Ascending aorta (tissue), 2 donors: ENCODE data around the gene EVC. TPM values are rescaled to one million over a fixed set of nuclear protein-coding genes. Genes with fewer than 3 reads are reported as not detected.

ENCODE experiments used
- DNase-seq, 2 donors: peaks; one replicate each; pipeline ENCODE4 v3.0.0-alpha.2; 2019; ENCODE audit warnings: low spot score in 2 of 2
- H3K27ac ChIP-seq, 2 donors: fragments of 200-600 bp; sonication (generic); one replicate each; pipeline ENCODE4 v1.5.1; 2016 to 2017; ENCODE audit warnings: mild to moderate bottlenecking in 1 of 2
- H3K27me3 ChIP-seq: fragments of 200-600 bp; sonication (generic); one replicate; pipeline ENCODE4 v1.5.1; 2017
- H3K36me3 ChIP-seq, 2 donors: fragments of 200-600 bp; sonication (generic); one replicate each; pipeline ENCODE4 v1.5.1; 2016
- H3K4me1 ChIP-seq, 2 donors: fragments of 200-600 bp; sonication (generic); one replicate each; pipeline ENCODE4 v1.5.1; 2016 to 2017; ENCODE audit warnings: mild to moderate bottlenecking in 1 of 2
- H3K4me3 ChIP-seq, 2 donors: fragments of 200-600 bp; sonication (generic); one replicate each; pipeline ENCODE4 v1.5.1; 2016 to 2017; ENCODE audit warnings: mild to moderate bottlenecking in 1 of 2
- H3K9me3 ChIP-seq, 2 donors: fragments of 200-600 bp; sonication (generic); one replicate each; pipeline ENCODE4 v1.5.1; 2016
- CTCF ChIP-seq, 3 experiments: fragments of 200-600 bp in 2 of 3; fragments of 450-650 bp in 1 of 3; sonication (generic) in 2 of 3; IDR thresholded peaks; one replicate each; pipeline ENCODE4 v1.5.1; 2016 to 2019; ENCODE audit warnings: antibody characterized with exemption in 3 of 3, mild to moderate bottlenecking in 1 of 3, moderate library complexity in 1 of 3
- intact Hi-C: fragments of 100-400 bp; cut with DNase I; formaldehyde crosslinking; loops from one replicate; pipeline ENCODE4 v1.15.1; 2023
- total RNA-seq: library from RNA; depleted of rRNA; stranded (reverse); fragments of >200 nt; gene quantifications from one replicate; pipeline ENCODE4 v1.1.0, GENCODE V29; 2016

The EVC gene
- total RNA-seq, 1 donor from 2014 or later, result 39.3 TPM

GRCh38 chr4:5709207-5709575 is 1.8 kb upstream of the EVC start:
- intact Hi-C loops, result loop anchor here (1.0 kb wide), 1 partner anchor 81 kb away; no protein-coding TSS in a partner anchor
- H3K27ac ChIP-seq, result peak overlapping the region; percentile 96
- DNase-seq, result no peak
- TF ChIP-seq CTCF (IDR thresholded peaks at IDR 0.05), result no peak
- peaks cover 0 to 4% of the 10 kb centered on the region in 2 donors for H3K36me3 ChIP-seq
- H3K9me3 ChIP-seq, result no peaks in the 10 kb centered on the region
- H3K27me3 ChIP-seq, result no peaks in the 10 kb centered on the region
- peaks cover 0 to 37% of the 10 kb centered on the region in 2 donors for H3K4me1 ChIP-seq
- H3K4me3 ChIP-seq, result peak overlapping the region; percentile 90 to 91

DNA sequence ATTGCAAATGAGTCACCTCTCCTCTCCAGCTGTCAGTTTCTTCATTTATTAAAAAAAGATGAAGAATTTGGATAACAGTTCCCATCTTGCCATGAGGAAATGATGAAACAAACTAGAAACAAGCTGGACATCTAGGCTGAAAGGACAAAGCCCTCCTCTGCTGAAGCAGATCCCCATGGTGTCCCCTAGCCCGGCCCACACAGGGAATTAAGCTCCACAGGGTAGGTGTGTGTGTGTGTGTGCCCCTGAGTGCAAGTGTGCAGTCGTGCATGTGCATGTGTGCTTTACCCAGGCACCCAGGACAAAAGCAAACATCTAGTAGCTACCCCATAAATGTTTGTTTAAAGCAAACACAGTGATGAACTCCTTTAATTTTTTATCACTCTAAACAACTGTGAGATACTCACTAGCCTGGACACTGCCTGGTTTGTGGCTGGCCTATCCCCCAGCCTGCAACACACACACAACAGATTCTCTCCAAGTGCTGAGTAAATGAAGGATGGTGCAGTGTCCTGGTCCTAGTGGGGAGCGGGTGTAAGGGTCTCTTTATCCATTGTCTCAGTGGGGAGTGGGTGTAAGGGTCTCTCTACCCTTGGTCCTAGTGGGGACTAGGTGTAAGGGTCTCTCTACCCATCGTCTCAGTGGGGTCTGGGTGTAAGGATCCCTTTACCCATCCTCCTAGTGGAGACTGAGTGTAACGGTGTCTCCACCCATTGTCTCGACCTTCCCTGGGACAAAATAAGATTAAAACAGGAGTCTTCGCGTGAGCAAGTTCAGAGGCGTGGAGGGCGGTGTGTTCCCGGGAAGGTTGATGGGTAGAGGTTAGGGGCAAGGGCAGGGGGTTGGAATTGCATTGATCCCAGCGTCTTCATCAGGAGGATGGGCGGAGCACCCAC is 688 bp upstream of the EVC start:
- peaks cover 0 to 5% of the 10 kb centered on the region in 2 donors for H3K9me3 ChIP-seq
- no peak for DNase-seq
- H3K27me3 ChIP-seq, result no peaks in the 10 kb centered on the region
- peaks cover 0 to 2% of the 10 kb centered on the region in 2 donors for H3K36me3 ChIP-seq
- peak overlapping the region; percentile 69 to 87 for H3K4me3 ChIP-seq
- peak; percentile 28 to 39 (median 36) for TF ChIP-seq CTCF (IDR thresholded peaks at IDR 0.05)
- intact Hi-C loops, result loop anchor here (1.0 kb wide), 2 partner anchors 21 to 37 kb away; no protein-coding TSS in a partner anchor
- peak overlapping the region; percentile 96 for H3K27ac ChIP-seq
- H3K4me1 ChIP-seq, result peaks cover 0 to 37% of the 10 kb centered on the region in 2 donors

DNA sequence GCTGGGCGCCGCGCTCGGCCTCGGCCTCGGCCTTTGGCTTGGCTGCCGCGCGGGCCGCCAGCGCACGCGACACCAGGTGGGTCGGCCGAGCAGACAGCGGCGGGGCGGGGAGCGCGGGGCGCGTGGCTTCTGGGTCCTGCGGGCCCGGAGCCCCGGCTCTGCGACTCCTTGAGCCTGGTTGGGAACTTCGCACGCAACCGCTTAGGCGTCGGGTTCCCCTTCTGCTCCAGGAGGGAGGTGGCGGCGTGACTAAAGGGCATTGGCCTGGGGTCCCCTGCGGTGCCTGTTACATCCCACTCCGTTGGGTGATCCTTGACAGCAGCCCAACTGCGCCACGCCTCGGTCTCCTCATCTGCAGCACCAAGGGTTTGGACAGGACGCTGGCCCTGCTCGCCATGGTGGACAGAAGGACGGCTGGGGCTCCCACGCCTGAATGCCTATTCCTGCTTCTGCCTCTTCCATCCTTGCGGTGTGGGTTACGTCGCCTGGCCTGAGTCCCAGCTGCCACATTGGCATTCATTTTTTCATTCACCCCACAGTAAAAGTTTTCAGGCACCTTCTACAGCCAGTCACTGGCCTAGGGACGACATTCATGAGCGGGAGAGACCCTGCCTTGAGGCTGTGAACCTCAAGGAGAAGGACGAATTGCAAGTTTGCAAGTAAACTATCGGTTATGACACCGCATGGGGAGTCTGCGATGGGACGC is 631 bp downstream of the EVC start:
- Histone ChIP-seq H3K4me1 (peaks cover 0 to 34% of the 10 kb centered on the region in 2 donors), H3K27me3 (no peaks in the 10 kb centered on the region), H3K27ac (peak overlapping the region; percentile 71 to 96), H3K4me3 (peak overlapping the region; percentile 69 to 87), H3K36me3 (peaks cover 0 to 3% of the 10 kb centered on the region in 2 donors), H3K9me3 (peaks cover 0 to 6% of the 10 kb centered on the region in 2 donors)
- no peak for TF ChIP-seq CTCF (IDR thresholded peaks at IDR 0.05)
- intact Hi-C loops, result no loop called here
- peak in 1 of 2 donors; percentile 69 for DNase-seq

DNA sequence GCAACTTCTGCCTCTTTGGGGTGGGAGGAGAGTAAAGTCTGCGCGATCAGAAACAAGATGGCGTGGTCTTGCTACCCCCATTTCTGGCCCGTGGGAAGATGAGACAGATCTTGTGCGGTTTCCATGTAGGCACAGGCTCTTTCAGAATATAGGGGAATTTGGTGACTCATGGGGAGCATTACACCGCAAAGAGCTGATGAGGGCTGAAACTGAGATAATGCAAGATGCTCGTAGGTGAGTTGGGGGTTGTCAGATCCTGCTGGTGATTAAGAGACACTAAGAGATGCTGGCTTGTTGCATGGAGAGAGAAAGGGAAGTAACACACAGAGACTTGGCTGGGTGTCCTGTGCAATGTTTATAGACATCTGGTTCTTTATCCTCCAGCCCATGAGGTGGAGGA is 1.5 kb downstream of the EVC start:
- H3K4me3 ChIP-seq, result peak overlapping the region; percentile 69 to 87
- H3K9me3 ChIP-seq, result peaks cover 0 to 6% of the 10 kb centered on the region in 2 donors
- no peak for TF ChIP-seq CTCF (IDR thresholded peaks at IDR 0.05)
- no peak for DNase-seq
- peaks cover 0 to 3% of the 10 kb centered on the region in 2 donors for H3K36me3 ChIP-seq
- H3K4me1 ChIP-seq, result peaks cover 0 to 25% of the 10 kb centered on the region in 2 donors
- H3K27me3 ChIP-seq, result no peaks in the 10 kb centered on the region
- intact Hi-C loops, result no loop called here
- no peak overlapping the region for H3K27ac ChIP-seq

DNA sequence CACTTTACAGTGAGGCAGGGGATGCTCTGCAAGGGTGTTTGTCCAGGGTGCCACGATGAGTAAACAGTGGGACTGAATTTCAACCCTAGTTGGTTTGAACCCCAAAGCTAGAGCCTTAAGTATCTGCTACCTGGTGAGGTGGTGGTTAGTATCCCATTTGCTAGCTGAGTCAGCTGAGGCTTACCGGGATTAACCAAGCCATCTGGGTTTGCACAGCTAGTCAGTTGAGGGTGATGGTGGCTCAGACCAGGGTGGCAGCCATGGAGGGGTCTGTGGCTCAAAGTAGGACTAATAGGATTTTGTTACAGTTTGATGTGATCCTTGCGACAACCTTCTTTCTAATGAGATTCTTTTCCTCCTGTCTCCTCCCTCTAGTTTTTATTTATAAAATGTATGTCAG is 1.9 kb downstream of the EVC start:
- DNase-seq, result no peak
- Histone ChIP-seq H3K4me3 (peak overlapping the region in 1 of 2 donors; percentile 87), H3K27ac (no peak overlapping the region), H3K36me3 (peaks cover 0 to 3% of the 10 kb centered on the region in 2 donors), H3K9me3 (peaks cover 0 to 6% of the 10 kb centered on the region in 2 donors), H3K4me1 (peaks cover 0 to 22% of the 10 kb centered on the region in 2 donors), H3K27me3 (no peaks in the 10 kb centered on the region)
- intact Hi-C loops, result no loop called here
- TF ChIP-seq CTCF (IDR thresholded peaks at IDR 0.05), result no peak
